Vagina (tissue), 2 donors: ENCODE measurements around the gene CORO2B. TPM values are rescaled to one million over a fixed set of nuclear protein-coding genes. Genes with fewer than 3 reads are reported as not detected.

Experiments used
- DNase-seq, 2 donors: peaks; one replicate each; pipeline ENCODE4 v3.0.0-alpha.2; 2017; ENCODE audit errors: extremely low spot score in 2 of 2
- H3K27ac ChIP-seq: fragments of 200-600 bp; sonication (generic); one replicate; pipeline ENCODE4 v1.5.1; 2019
- H3K27me3 ChIP-seq: fragments of 200-600 bp; sonication (generic); one replicate; pipeline ENCODE4 v1.5.1; 2019
- H3K36me3 ChIP-seq, 2 donors: fragments of 200-600 bp; sonication (generic); one replicate each; pipeline ENCODE4 v1.5.1; 2017 to 2019
- H3K4me1 ChIP-seq: fragments of 200-600 bp; sonication (generic); one replicate; pipeline ENCODE4 v1.5.1; 2019
- H3K4me3 ChIP-seq, 2 donors: fragments of 200-600 bp; sonication (generic); 1 replicate in 1 of 2; 2 replicates in 1 of 2; pipeline ENCODE4 v1.5.1; 2016 to 2019
- H3K9me3 ChIP-seq: fragments of 200-600 bp; sonication (generic); one replicate; pipeline ENCODE4 v1.5.1; 2019
- CTCF ChIP-seq, 3 experiments: fragments of 450-650 bp in 2 of 3; fragments of 200-600 bp in 1 of 3; sonication (generic) in 1 of 3; IDR thresholded peaks; one replicate each; pipeline ENCODE4 v1.5.1; 2017 to 2019; ENCODE audit warnings: antibody characterized with exemption in 3 of 3, mild to moderate bottlenecking in 2 of 3, moderate library complexity in 2 of 3
- POLR2A ChIP-seq, 2 donors: fragments of 450-650 bp; IDR thresholded peaks; one replicate each; pipeline ENCODE4 v1.6.1; 2017; ENCODE audit warnings: antibody characterized with exemption in 2 of 2, mild to moderate bottlenecking in 2 of 2, moderate library complexity in 2 of 2
- POLR2AphosphoS5 ChIP-seq, 2 donors: sonication (generic); formaldehyde crosslinking; IDR thresholded peaks; one replicate each; pipeline ENCODE4 v1.9.0; 2017; ENCODE audit warnings: antibody characterized with exemption in 2 of 2, mild to moderate bottlenecking in 2 of 2, low read depth in 1 of 2; ENCODE audit not compliant: insufficient read depth in 1 of 2
- intact Hi-C: fragments of 100-400 bp; cut with DNase I; formaldehyde crosslinking; loops from one replicate; pipeline ENCODE4 v1.15.1; 2023
- total RNA-seq: library from RNA; depleted of rRNA; stranded (reverse); fragments of >200 nt; gene quantifications from one replicate; pipeline ENCODE4 v1.2.3, GENCODE V29; 2016

The CORO2B gene
- total RNA-seq, 1 donor from 2014 or later: 4.7 TPM

GRCh38 chr15:68707386-68707785 lies 128.6 kb downstream of the CORO2B start:
- Histone ChIP-seq H3K4me3 (no peak overlapping the region), H3K9me3 (no peaks in the 10 kb centered on the region), H3K36me3 (peaks cover 0 to 4% of the 10 kb centered on the region in 2 donors), H3K4me1 (peaks cover 4% of the 10 kb centered on the region), H3K27me3 (no peaks in the 10 kb centered on the region), H3K27ac (no peak overlapping the region)
- intact Hi-C loops: no loop called here
- TF ChIP-seq CTCF (IDR thresholded peaks at IDR 0.05): no peak
- TF ChIP-seq POLR2AphosphoS5 (IDR thresholded peaks at IDR 0.05; ENCODE audit: insufficient read depth in 1 of 2, low read depth in 1 of 2): no peak
- no peak for TF ChIP-seq POLR2A (IDR thresholded peaks at IDR 0.05)
- no peak for DNase-seq

- DNase-seq: no peak
- no peak overlapping the region for H3K4me3 ChIP-seq
- no peaks in the 10 kb centered on the region for H3K4me1 ChIP-seq
- no peak overlapping the region for H3K27ac ChIP-seq
- H3K27me3 ChIP-seq: no peaks in the 10 kb centered on the region
- intact Hi-C loops: no loop called here
- peaks cover 0 to 4% of the 10 kb centered on the region in 2 donors for H3K36me3 ChIP-seq
- no peaks in the 10 kb centered on the region for H3K9me3 ChIP-seq
- TF ChIP-seq POLR2A (IDR thresholded peaks at IDR 0.05): no peak
- no peak for TF ChIP-seq POLR2AphosphoS5 (IDR thresholded peaks at IDR 0.05; ENCODE audit: insufficient read depth in 1 of 2, low read depth in 1 of 2)
These were observed 131.1 kb downstream of the CORO2B start for GRCh38 chr15:68709876-68710275.

GRCh38 chr15:68710536-68710935 lies 131.7 kb downstream of the CORO2B start:
- Histone ChIP-seq H3K4me1 (no peaks in the 10 kb centered on the region), H3K27me3 (no peaks in the 10 kb centered on the region), H3K36me3 (peaks cover 0 to 4% of the 10 kb centered on the region in 2 donors), H3K27ac (no peak overlapping the region), H3K4me3 (no peak overlapping the region), H3K9me3 (no peaks in the 10 kb centered on the region)
- no peak for DNase-seq
- TF ChIP-seq CTCF (IDR thresholded peaks at IDR 0.05): no peak
- TF ChIP-seq POLR2A (IDR thresholded peaks at IDR 0.05): no peak
- TF ChIP-seq POLR2AphosphoS5 (IDR thresholded peaks at IDR 0.05; ENCODE audit: insufficient read depth in 1 of 2, low read depth in 1 of 2): no peak
- intact Hi-C loops: no loop called here

- intact Hi-C loops: no loop called here
- H3K27ac ChIP-seq: no peak overlapping the region
- H3K4me3 ChIP-seq: no peak overlapping the region
- no peaks in the 10 kb centered on the region for H3K27me3 ChIP-seq
- DNase-seq: no peak
- H3K4me1 ChIP-seq: no peaks in the 10 kb centered on the region
- TF ChIP-seq CTCF (IDR thresholded peaks at IDR 0.05) (no peak), POLR2A (IDR thresholded peaks at IDR 0.05) (no peak), POLR2AphosphoS5 (IDR thresholded peaks at IDR 0.05; ENCODE audit: insufficient read depth in 1 of 2, low read depth in 1 of 2) (no peak)
- H3K9me3 ChIP-seq: no peaks in the 10 kb centered on the region
- H3K36me3 ChIP-seq: peaks cover 0 to 4% of the 10 kb centered on the region in 2 donors
These were observed 132.6 kb downstream of the CORO2B start for GRCh38 chr15:68711406-68711805.

- Histone ChIP-seq H3K4me3 (no peak overlapping the region), H3K4me1 (no peaks in the 10 kb centered on the region), H3K27ac (no peak overlapping the region), H3K36me3 (peaks cover 0 to 4% of the 10 kb centered on the region in 2 donors), H3K9me3 (no peaks in the 10 kb centered on the region), H3K27me3 (no peaks in the 10 kb centered on the region)
- DNase-seq: no peak
- intact Hi-C loops: no loop called here
- no peak for TF ChIP-seq POLR2A (IDR thresholded peaks at IDR 0.05)
- TF ChIP-seq POLR2AphosphoS5 (IDR thresholded peaks at IDR 0.05; ENCODE audit: insufficient read depth in 1 of 2, low read depth in 1 of 2): no peak
- no peak for TF ChIP-seq CTCF (IDR thresholded peaks at IDR 0.05)
These were observed 134.1 kb downstream of the CORO2B start for GRCh38 chr15:68712886-68713285.
